Vagina (tissue), 2 donors: ENCODE data around the gene N4BP2L2.

ENCODE experiments used
- CTCF ChIP-seq, 3 experiments: fragments of 450-650 bp in 2 of 3; fragments of 200-600 bp in 1 of 3; sonication (generic) in 1 of 3; IDR thresholded peaks; one replicate each; pipeline ENCODE4 v1.5.1; 2017 to 2019; ENCODE audit warnings: antibody characterized with exemption in 3 of 3, mild to moderate bottlenecking in 2 of 3, moderate library complexity in 2 of 3
- POLR2A ChIP-seq, 2 donors: fragments of 450-650 bp; IDR thresholded peaks; one replicate each; pipeline ENCODE4 v1.6.1; 2017; ENCODE audit warnings: antibody characterized with exemption in 2 of 2, mild to moderate bottlenecking in 2 of 2, moderate library complexity in 2 of 2
- POLR2AphosphoS5 ChIP-seq, 2 donors: sonication (generic); formaldehyde crosslinking; IDR thresholded peaks; one replicate each; pipeline ENCODE4 v1.9.0; 2017; ENCODE audit warnings: antibody characterized with exemption in 2 of 2, mild to moderate bottlenecking in 2 of 2, low read depth in 1 of 2; ENCODE audit not compliant: insufficient read depth in 1 of 2

- TF ChIP-seq CTCF (IDR thresholded peaks at IDR 0.05) (no peak), POLR2A (IDR thresholded peaks at IDR 0.05) (no peak), POLR2AphosphoS5 (IDR thresholded peaks at IDR 0.05; ENCODE audit: insufficient read depth in 1 of 2, low read depth in 1 of 2) (no peak)
These were observed 2.8 kb downstream of the N4BP2L2 start for GRCh38 chr13:32535748-32536147.
